MG63 (cell line): Measurements from ENCODE around the gene S100A7A. TPM values are rescaled to one million over a fixed set of nuclear protein-coding genes. Genes with fewer than 3 reads are reported as not detected.
"Not testable (repeated sequence)": the region's sequence is repeated elsewhere in the genome, so short reads cannot be mapped to it uniquely, and the experiment has no call there.

ENCODE experiments used
- DNase-seq: peaks from one replicate; pipeline ENCODE4 v3.0.0-alpha.2; 2020
- H3K27me3 ChIP-seq: fragments of 250-450 bp; sonication (Bioruptor Pico); 2 replicates; pipeline ENCODE4 v1.5.1; 2020; ENCODE audit warnings: mild to moderate bottlenecking, moderate library complexity
- H3K36me3 ChIP-seq: fragments of 250-450 bp; sonication (Bioruptor Pico); 2 replicates; pipeline ENCODE4 v1.5.1; 2020; ENCODE audit warnings: mild to moderate bottlenecking, moderate library complexity
- H3K4me3 ChIP-seq: fragments of 250-450 bp; sonication (Bioruptor Pico); 2 replicates; pipeline ENCODE4 v1.5.1; 2020; ENCODE audit warnings: mild to moderate bottlenecking, moderate library complexity
- H3K9me3 ChIP-seq: fragments of 250-450 bp; sonication (Bioruptor Pico); 2 replicates; pipeline ENCODE4 v1.5.1; 2020; ENCODE audit warnings: mild to moderate bottlenecking, moderate library complexity
- total RNA-seq: library from RNA; depleted of rRNA; stranded (reverse); fragments of >200 nt; shearing (Covaris generic); gene quantifications from 2 replicates; pipeline ENCODE4 v1.2.3, GENCODE V29; 2014; ENCODE audit warnings: low replicate concordance; rRNA removed

Gene S100A7A
- total RNA-seq, 1 experiment from 2014 or later, result not detected

GRCh38 chr1:153462741-153463140 is 46.4 kb downstream of the S100A7A start:
- H3K36me3 ChIP-seq, DNase-seq, H3K9me3 ChIP-seq, H3K27me3 ChIP-seq, H3K4me3 ChIP-seq: not testable (repeated sequence)

- no peak overlapping the region for H3K4me3 ChIP-seq
- H3K9me3 ChIP-seq, result peaks cover 5% of the 10 kb centered on the region
- H3K36me3 ChIP-seq, result no peaks in the 10 kb centered on the region
- DNase-seq, result peak; percentile 62
- no peaks in the 10 kb centered on the region; the same call in 1 of the 2 replicates for H3K27me3 ChIP-seq
These were observed 49.7 kb downstream of the S100A7A start for GRCh38 chr1:153465811-153466636.

- Histone ChIP-seq H3K36me3 (no peaks in the 10 kb centered on the region), H3K9me3 (peaks cover 7% of the 10 kb centered on the region), H3K27me3 (no peaks in the 10 kb centered on the region; the same call in 1 of the 2 replicates), H3K4me3 (no peak overlapping the region)
- no peak for DNase-seq
These were observed 50.6 kb downstream of the S100A7A start for GRCh38 chr1:153466908-153467307.

GRCh38 chr1:153470707-153471106 is 54.4 kb downstream of the S100A7A start:
- no peak for DNase-seq
- Histone ChIP-seq H3K9me3 (peaks cover 5% of the 10 kb centered on the region), H3K4me3 (no peak overlapping the region), H3K36me3 (no peaks in the 10 kb centered on the region), H3K27me3 (no peaks in the 10 kb centered on the region; the same call in 1 of the 2 replicates)

Other genes with a start within 250 kb of the S100A7A start
- gene LELP1, start 213.1 kb upstream of the S100A7A start, total RNA-seq, result not detected in 2 replicates
- gene PRR9, start 198.9 kb upstream of the S100A7A start, total RNA-seq, result 0.07 and 1.0 TPM in 2 replicates
- gene LORICRIN, start 156.8 kb upstream of the S100A7A start, total RNA-seq, result not detected in 2 replicates
- gene PGLYRP3, start 103.6 kb upstream of the S100A7A start, total RNA-seq, result not detected in 2 replicates
- not detected in 2 replicates for gene PGLYRP4, start 67.7 kb upstream of the S100A7A start, total RNA-seq
- not detected in 2 replicates for gene S100A9, start 58.7 kb upstream of the S100A7A start, total RNA-seq
- not detected in 2 replicates for gene S100A12, start 40.9 kb upstream of the S100A7A start, total RNA-seq
- gene S100A8, start 25.4 kb upstream of the S100A7A start, total RNA-seq, result not detected in 2 replicates
- not detected in 2 replicates for gene S100A7, start 44.1 kb downstream of the S100A7A start, total RNA-seq
- 474 and 904 TPM in 2 replicates for gene S100A6, start 119.5 kb downstream of the S100A7A start, total RNA-seq
- gene S100A5, start 124.4 kb downstream of the S100A7A start, total RNA-seq, result not detected in 2 replicates
- gene S100A4, start 129.3 kb downstream of the S100A7A start, total RNA-seq, result 438 and 702 TPM in 2 replicates
- gene S100A3, start 132.7 kb downstream of the S100A7A start, total RNA-seq, result 0.81 and 3.4 TPM in 2 replicates
- 29.6 and 34.8 TPM in 2 replicates for gene S100A2, start 149.3 kb downstream of the S100A7A start, total RNA-seq
- 315 and 318 TPM in 2 replicates for gene S100A16, start 196.6 kb downstream of the S100A7A start, total RNA-seq
- 1.3 TPM in 1 of 2 replicates, not detected in the other for gene S100A14, start 199.8 kb downstream of the S100A7A start, total RNA-seq
- gene S100A13, start 211.0 kb downstream of the S100A7A start, total RNA-seq, result 128 and 143 TPM in 2 replicates
- gene S100A1, start 211.9 kb downstream of the S100A7A start, total RNA-seq, result 0.99 TPM in 1 of 2 replicates, not detected in the other
- gene CHTOP, start 217.5 kb downstream of the S100A7A start, total RNA-seq, result 61.0 and 72.4 TPM in 2 replicates
- gene SNAPIN, start 242.2 kb downstream of the S100A7A start, total RNA-seq, result 50.4 and 84.0 TPM in 2 replicates